Measurements from ENCODE around the gene KRIT1. TPM values are rescaled to one million over a fixed set of nuclear protein-coding genes. Genes with fewer than 3 reads are reported as not detected.

KRIT1 gene
- total and polyA plus RNA-seq, 4 donors, result 15.6 to 94.5 (median 26.1) TPM

DNA sequence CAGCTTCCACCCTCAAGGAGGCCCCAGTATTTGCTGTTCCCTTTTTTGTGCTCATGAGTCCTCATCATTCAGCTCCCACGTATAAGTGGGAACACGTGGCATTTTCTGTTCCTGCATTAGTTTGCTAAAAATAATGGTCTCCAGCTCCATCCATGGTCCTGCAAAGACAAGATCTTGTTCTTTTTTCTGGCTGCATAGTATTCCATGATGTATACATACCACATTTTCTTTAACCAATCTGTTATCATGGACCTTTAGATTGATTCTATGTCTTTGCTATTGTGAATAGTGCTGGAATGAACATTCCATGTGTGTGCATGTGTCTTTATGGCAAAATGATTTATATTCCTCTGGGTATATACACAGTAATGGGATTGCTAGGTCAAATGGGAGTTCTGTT, 17.0 kb downstream of the KRIT1 start:
- TF ChIP-seq, protein P1, sequence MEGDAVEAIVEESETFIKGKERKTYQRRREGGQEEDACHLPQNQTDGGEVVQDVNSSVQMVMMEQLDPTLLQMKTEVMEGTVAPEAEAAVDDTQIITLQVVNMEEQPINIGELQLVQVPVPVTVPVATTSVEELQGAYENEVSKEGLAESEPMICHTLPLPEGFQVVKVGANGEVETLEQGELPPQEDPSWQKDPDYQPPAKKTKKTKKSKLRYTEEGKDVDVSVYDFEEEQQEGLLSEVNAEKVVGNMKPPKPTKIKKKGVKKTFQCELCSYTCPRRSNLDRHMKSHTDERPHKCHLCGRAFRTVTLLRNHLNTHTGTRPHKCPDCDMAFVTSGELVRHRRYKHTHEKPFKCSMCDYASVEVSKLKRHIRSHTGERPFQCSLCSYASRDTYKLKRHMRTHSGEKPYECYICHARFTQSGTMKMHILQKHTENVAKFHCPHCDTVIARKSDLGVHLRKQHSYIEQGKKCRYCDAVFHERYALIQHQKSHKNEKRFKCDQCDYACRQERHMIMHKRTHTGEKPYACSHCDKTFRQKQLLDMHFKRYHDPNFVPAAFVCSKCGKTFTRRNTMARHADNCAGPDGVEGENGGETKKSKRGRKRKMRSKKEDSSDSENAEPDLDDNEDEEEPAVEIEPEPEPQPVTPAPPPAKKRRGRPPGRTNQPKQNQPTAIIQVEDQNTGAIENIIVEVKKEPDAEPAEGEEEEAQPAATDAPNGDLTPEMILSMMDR (IDR thresholded peaks at IDR 0.05; ENCODE audit: control extremely low read depth, extremely low read depth), result no peak
- Histone ChIP-seq H3K27me3 (ENCODE audit: control insufficient read depth in 3 of 3, insufficient read depth in 3 of 3, low read length in 2 of 3) (no peaks in the 10 kb centered on the region), H3K27ac (ENCODE audit: low read depth in 1 of 2, low read length in 1 of 2) (no peak overlapping the region), H3K4me1 (ENCODE audit: control insufficient read depth in 5 of 5, insufficient read depth in 5 of 5, low read length in 5 of 5) (no peaks in the 10 kb centered on the region), H3K9ac (ENCODE audit: insufficient read depth in 1 of 2, low read length in 2 of 2) (no peak overlapping the region), H3K9me3 (ENCODE audit: control insufficient read depth in 4 of 4, insufficient read depth in 3 of 4, low read length in 3 of 4) (peaks cover 0 to 3% (median under 1%) of the 10 kb centered on the region in 4 donors), H3K36me3 (ENCODE audit: control insufficient read depth in 4 of 4, insufficient read depth in 4 of 4, low read length in 4 of 4) (peaks cover 6 to 29% (median 20%) of the 10 kb centered on the region in 4 donors), H3K4me3 (no peak overlapping the region)
- no peak for ATAC-seq (ENCODE audit: insufficient read depth, low FRiP score)
- DNase-seq, result no peak
- 98 to 99% methylated on average over 2 of the region's 2 CpGs for whole genome bisulfite sequencing, 2 donors

DNA sequence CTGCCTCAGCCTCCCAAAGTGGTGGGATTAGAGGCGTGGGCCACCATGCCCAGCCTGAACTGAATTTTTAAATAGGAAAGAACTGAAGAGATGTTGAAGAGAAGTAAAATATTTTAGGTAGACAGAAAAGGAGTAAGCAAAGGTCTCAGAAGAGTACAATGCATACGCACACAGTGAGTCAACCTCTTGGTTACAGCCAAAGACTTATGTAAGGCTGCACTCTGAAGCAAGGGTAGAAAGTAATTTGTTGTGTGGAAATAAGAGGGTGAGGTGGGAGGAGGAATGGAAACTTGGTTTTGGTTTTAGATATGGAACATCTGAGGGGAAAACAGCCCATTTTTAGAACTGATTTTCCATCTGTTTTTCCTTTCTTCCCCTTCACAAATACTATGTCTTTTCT, 17.6 kb downstream of the KRIT1 start:
- WGBS, 2 donors, result 96 to 98% methylated on average over 2 of the region's 2 CpGs
- H3K27ac ChIP-seq (ENCODE audit: low read depth in 1 of 2, low read length in 1 of 2), result no peak overlapping the region
- H3K9ac ChIP-seq (ENCODE audit: insufficient read depth in 1 of 2, low read length in 2 of 2), result no peak overlapping the region
- peaks cover 0 to 3% (median under 1%) of the 10 kb centered on the region in 4 donors for H3K9me3 ChIP-seq (ENCODE audit: control insufficient read depth in 4 of 4, insufficient read depth in 3 of 4, low read length in 3 of 4)
- TF ChIP-seq, protein P1 (IDR thresholded peaks at IDR 0.05; ENCODE audit: control extremely low read depth, extremely low read depth), result no peak
- ATAC-seq (ENCODE audit: insufficient read depth, low FRiP score) (no peak), DNase-seq (no peak)
- no peak overlapping the region for H3K4me3 ChIP-seq
- no peaks in the 10 kb centered on the region for H3K27me3 ChIP-seq (ENCODE audit: control insufficient read depth in 3 of 3, insufficient read depth in 3 of 3, low read length in 2 of 3)
- no peaks in the 10 kb centered on the region for H3K4me1 ChIP-seq (ENCODE audit: control insufficient read depth in 5 of 5, insufficient read depth in 5 of 5, low read length in 5 of 5)
- peaks cover 6 to 27% (median 23%) of the 10 kb centered on the region in 4 donors for H3K36me3 ChIP-seq (ENCODE audit: control insufficient read depth in 4 of 4, insufficient read depth in 4 of 4, low read length in 4 of 4)

DNA sequence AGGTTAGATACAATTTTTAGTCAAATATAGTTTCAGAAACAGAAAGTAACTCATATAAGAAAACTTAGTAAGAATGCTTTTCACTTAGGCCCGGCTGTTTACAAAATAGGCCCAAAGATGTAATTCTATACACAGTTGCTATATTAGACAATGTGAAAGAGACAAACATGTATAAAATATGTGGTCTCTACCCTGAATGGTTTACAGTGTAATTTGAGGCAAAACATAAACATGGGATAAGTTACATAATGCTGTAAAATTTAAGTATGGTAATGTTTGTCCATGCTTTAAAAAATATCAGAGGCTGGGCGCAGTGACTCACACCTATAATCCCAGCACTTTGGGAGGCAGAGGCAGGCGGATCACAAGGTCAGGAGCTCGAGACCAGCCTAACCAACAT, 18.7 kb downstream of the KRIT1 start:
- no peak overlapping the region for H3K4me3 ChIP-seq
- DNase-seq, result no peak
- no peak overlapping the region for H3K9ac ChIP-seq (ENCODE audit: insufficient read depth in 1 of 2, low read length in 2 of 2)
- no peaks in the 10 kb centered on the region for H3K4me1 ChIP-seq (ENCODE audit: control insufficient read depth in 5 of 5, insufficient read depth in 5 of 5, low read length in 5 of 5)
- ATAC-seq (ENCODE audit: insufficient read depth, low FRiP score), result no peak
- TF ChIP-seq, protein P1 (IDR thresholded peaks at IDR 0.05; ENCODE audit: control extremely low read depth, extremely low read depth), result no peak
- peaks cover 0 to 3% (median under 1%) of the 10 kb centered on the region in 4 donors for H3K9me3 ChIP-seq (ENCODE audit: control insufficient read depth in 4 of 4, insufficient read depth in 3 of 4, low read length in 3 of 4)
- H3K27me3 ChIP-seq (ENCODE audit: control insufficient read depth in 3 of 3, insufficient read depth in 3 of 3, low read length in 2 of 3), result no peaks in the 10 kb centered on the region
- peaks cover 6 to 27% (median 24%) of the 10 kb centered on the region in 4 donors for H3K36me3 ChIP-seq (ENCODE audit: control insufficient read depth in 4 of 4, insufficient read depth in 4 of 4, low read length in 4 of 4)
- 96 to 99% methylated on average over 4 of the region's 4 CpGs for WGBS, 2 donors
- H3K27ac ChIP-seq (ENCODE audit: low read depth in 1 of 2, low read length in 1 of 2), result no peak overlapping the region

DNA sequence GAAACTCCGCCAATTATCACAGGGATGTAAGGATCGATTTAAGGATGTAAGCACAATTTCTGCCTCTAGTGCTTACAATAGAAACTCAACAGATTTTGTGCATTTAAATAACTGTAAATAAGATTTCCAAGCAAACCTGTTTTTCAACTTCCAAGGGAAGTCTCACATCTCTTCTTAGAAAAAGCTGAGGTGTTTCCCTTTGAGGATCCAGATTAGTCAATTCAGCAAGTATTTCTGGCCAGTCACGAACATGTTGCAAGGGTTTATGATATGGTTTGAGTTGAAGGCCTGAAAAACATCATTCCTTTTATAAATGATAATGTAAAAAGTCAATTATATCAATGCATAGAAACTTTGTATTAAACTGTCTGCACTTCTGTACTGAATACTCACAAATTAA, 23.9 kb downstream of the KRIT1 start:
- Histone ChIP-seq H3K4me3 (no peak overlapping the region), H3K27me3 (ENCODE audit: control insufficient read depth in 3 of 3, insufficient read depth in 3 of 3, low read length in 2 of 3) (no peaks in the 10 kb centered on the region), H3K9ac (ENCODE audit: insufficient read depth in 1 of 2, low read length in 2 of 2) (no peak overlapping the region), H3K9me3 (ENCODE audit: control insufficient read depth in 4 of 4, insufficient read depth in 3 of 4, low read length in 3 of 4) (no peaks in the 10 kb centered on the region), H3K36me3 (ENCODE audit: control insufficient read depth in 4 of 4, insufficient read depth in 4 of 4, low read length in 4 of 4) (peaks cover 18 to 43% (median 38%) of the 10 kb centered on the region in 4 donors), H3K27ac (ENCODE audit: low read depth in 1 of 2, low read length in 1 of 2) (no peak overlapping the region), H3K4me1 (ENCODE audit: control insufficient read depth in 5 of 5, insufficient read depth in 5 of 5, low read length in 5 of 5) (no peaks in the 10 kb centered on the region)
- DNase-seq, result no peak
- WGBS, 2 donors, result 89 to 92% methylated on average over 3 of the region's 3 CpGs
- no peak for ATAC-seq (ENCODE audit: insufficient read depth, low FRiP score)
- TF ChIP-seq, protein P1 (IDR thresholded peaks at IDR 0.05; ENCODE audit: control extremely low read depth, extremely low read depth), result no peak
